ENCODE results near the gene CCL11. TPM values are rescaled to one million over a fixed set of nuclear protein-coding genes. Genes with fewer than 3 reads are reported as not detected.
A peak's percentile ranks its signal among the peaks of the same experiment; 100 is the strongest.

CCL11 gene
- total RNA-seq, 4 donors from 2014 or later = 2.3 to 23.1 TPM; not detected in 2

- Histone ChIP-seq H3K27ac (peak overlapping the region in 3 of 4 donors; percentile 63 to 84 (median 65)), H3K4me1 (peaks cover 0 to 54% (median 10%) of the 10 kb centered on the region in 4 donors), H3K4me3 (no peak overlapping the region), H3K27me3 (no peaks in the 10 kb centered on the region), H3K9me3 (no peaks in the 10 kb centered on the region), H3K36me3 (no peaks in the 10 kb centered on the region)
- DNase-seq = no peak
- TF ChIP-seq, protein P1, sequence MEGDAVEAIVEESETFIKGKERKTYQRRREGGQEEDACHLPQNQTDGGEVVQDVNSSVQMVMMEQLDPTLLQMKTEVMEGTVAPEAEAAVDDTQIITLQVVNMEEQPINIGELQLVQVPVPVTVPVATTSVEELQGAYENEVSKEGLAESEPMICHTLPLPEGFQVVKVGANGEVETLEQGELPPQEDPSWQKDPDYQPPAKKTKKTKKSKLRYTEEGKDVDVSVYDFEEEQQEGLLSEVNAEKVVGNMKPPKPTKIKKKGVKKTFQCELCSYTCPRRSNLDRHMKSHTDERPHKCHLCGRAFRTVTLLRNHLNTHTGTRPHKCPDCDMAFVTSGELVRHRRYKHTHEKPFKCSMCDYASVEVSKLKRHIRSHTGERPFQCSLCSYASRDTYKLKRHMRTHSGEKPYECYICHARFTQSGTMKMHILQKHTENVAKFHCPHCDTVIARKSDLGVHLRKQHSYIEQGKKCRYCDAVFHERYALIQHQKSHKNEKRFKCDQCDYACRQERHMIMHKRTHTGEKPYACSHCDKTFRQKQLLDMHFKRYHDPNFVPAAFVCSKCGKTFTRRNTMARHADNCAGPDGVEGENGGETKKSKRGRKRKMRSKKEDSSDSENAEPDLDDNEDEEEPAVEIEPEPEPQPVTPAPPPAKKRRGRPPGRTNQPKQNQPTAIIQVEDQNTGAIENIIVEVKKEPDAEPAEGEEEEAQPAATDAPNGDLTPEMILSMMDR (IDR thresholded peaks at IDR 0.05) = no peak
- TF ChIP-seq POLR2A (IDR thresholded peaks at IDR 0.05) = no peak
Observed at GRCh38 chr17:34253139-34253525, 32.4 kb upstream of the CCL11 start.

- no peak overlapping the region for H3K4me3 ChIP-seq
- no peaks in the 10 kb centered on the region for H3K27me3 ChIP-seq
- H3K9me3 ChIP-seq = no peaks in the 10 kb centered on the region
- DNase-seq = no peak
- H3K27ac ChIP-seq = peak overlapping the region; percentile 60 to 84 (median 64)
- TF ChIP-seq POLR2A (IDR thresholded peaks at IDR 0.05) = no peak
- TF ChIP-seq, protein P1 (IDR thresholded peaks at IDR 0.05) = no peak
- peaks cover 0 to 44% (median 10%) of the 10 kb centered on the region in 4 donors for H3K4me1 ChIP-seq
- no peaks in the 10 kb centered on the region for H3K36me3 ChIP-seq
Observed at GRCh38 chr17:34254146-34254545, 31.4 kb upstream of the CCL11 start.

DNA sequence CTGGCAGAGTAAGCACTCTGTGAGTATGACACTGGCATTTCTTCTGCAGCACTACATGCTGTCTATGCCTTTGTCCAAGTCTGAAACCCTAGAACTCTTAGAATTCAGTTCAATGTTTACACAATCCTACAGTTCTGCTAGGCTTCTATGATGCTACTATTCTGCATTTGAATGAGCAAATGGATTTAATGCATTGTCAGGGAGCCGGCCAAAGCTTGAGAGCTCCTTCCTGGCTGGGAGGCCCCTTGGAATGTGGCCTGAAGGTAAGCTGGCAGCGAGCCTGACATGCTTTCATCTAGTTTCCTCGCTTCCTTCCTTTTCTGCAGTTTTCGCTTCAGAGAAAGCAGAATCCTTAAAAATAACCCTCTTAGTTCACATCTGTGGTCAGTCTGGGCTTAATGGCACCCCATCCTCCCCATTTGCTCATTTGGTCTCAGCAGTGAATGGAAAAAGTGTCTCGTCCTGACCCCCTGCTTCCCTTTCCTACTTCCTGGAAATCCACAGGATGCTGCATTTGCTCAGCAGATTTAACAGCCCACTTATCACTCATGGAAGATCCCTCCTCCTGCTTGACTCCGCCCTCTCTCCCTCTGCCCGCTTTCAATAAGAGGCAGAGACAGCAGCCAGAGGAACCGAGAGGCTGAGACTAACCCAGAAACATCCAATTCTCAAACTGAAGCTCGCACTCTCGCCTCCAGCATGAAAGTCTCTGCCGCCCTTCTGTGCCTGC is 30.7 kb upstream of the CCL11 start, which contains the start of gene CCL2:
TSS of gene CCL2 (plus strand) at position 635 of the 730 bp plus-strand sequence. CDS start at position 700, 65 bp downstream.
- TF ChIP-seq, protein P1 (IDR thresholded peaks at IDR 0.05) = no peak
- TF ChIP-seq POLR2A (IDR thresholded peaks at IDR 0.05) = peak in 1 of 2 donors; percentile 25
- peak within 1 kb of the TSS; percentile 60 to 84 (median 60) for H3K27ac ChIP-seq
- H3K36me3 ChIP-seq = no peaks in the 10 kb centered on the region
- no peaks in the 10 kb centered on the region for H3K9me3 ChIP-seq
- peak in 2 of 3 donors; percentile 26 to 72 for DNase-seq
- peaks cover 0 to 38% (median 10%) of the 10 kb centered on the region in 4 donors for H3K4me1 ChIP-seq
- H3K4me3 ChIP-seq = peak within 1 kb of the TSS; percentile 7 to 37 (median 15)
- no peaks in the 10 kb centered on the region for H3K27me3 ChIP-seq

GRCh38 chr17:34255381-34255732 is 30.2 kb upstream of the CCL11 start:
- H3K27ac ChIP-seq = peak overlapping the region; percentile 60 to 84 (median 60)
- no peaks in the 10 kb centered on the region for H3K9me3 ChIP-seq
- TF ChIP-seq, protein P1 (IDR thresholded peaks at IDR 0.05) = no peak
- TF ChIP-seq POLR2A (IDR thresholded peaks at IDR 0.05) = no peak
- H3K36me3 ChIP-seq = no peaks in the 10 kb centered on the region
- H3K27me3 ChIP-seq = no peaks in the 10 kb centered on the region
- DNase-seq = no peak
- H3K4me3 ChIP-seq = peak overlapping the region; percentile 7 to 37 (median 15)
- peaks cover 0 to 33% (median 10%) of the 10 kb centered on the region in 4 donors for H3K4me1 ChIP-seq

- no peak for DNase-seq
- no peaks in the 10 kb centered on the region for H3K9me3 ChIP-seq
- no peaks in the 10 kb centered on the region for H3K36me3 ChIP-seq
- peak overlapping the region; percentile 60 to 84 (median 60) for H3K27ac ChIP-seq
- no peaks in the 10 kb centered on the region for H3K27me3 ChIP-seq
- peaks cover 0 to 28% (median 10%) of the 10 kb centered on the region in 4 donors for H3K4me1 ChIP-seq
- TF ChIP-seq, protein P1 (IDR thresholded peaks at IDR 0.05) = no peak
- TF ChIP-seq POLR2A (IDR thresholded peaks at IDR 0.05) = no peak
- peak overlapping the region in 2 of 4 donors; percentile 17 to 37 for H3K4me3 ChIP-seq
Observed at GRCh38 chr17:34255841-34256240, 29.7 kb upstream of the CCL11 start.

All from Peyer's patch (tissue), 4 donors.